K562 (cell line): Measurements from ENCODE around the gene NUP62. TPM values are rescaled to one million over a fixed set of nuclear protein-coding genes. Genes with fewer than 3 reads are reported as not detected.

Source experiments
- ATAC-seq: fragments of 200-7000 bp; cut with Tn5 transposase; 3 replicates; pipeline ENCODE4 v1.9.1; 2020; ENCODE audit warnings: moderate library complexity
- BruUV-seq: library from RNA; stranded (reverse); fragments of 400-500 nt; replicated peaks from 2 replicates; lab custom pipeline; 2021; lab: Mats Ljungman, UMichigan
- CTCF ChIA-PET: fragments of 300-600 bp; formaldehyde crosslinking; extraction: SDS; loops from one replicate; lab custom pipeline; 2021; ENCODE audit warnings: low intra/inter-chr PET ratio; lab: Yijun Ruan, JAX
- POLR2A ChIA-PET: fragments of 300-600, 350-650 bp; sonication (Branson Sonifier 250); formaldehyde crosslinking; extraction: SDS; loops from one replicate; lab custom pipeline; 2021; ENCODE audit warnings: antibody characterized with exemption, inconsistent platforms; lab: Yijun Ruan, JAX
- DNase-seq, 4 experiments: peaks; one replicate each; pipeline versions ENCODE4 v3.0.0 to v3.0.0-alpha.2; 2011 to 2018; ENCODE audit warnings: low spot score in 3 of 4, mixed read lengths in 3 of 4; ENCODE audit errors: extremely low read depth in 1 of 4
- FAIRE-seq: peaks from 2 replicates; lab custom pipeline; 2011; peaks lifted over from hg19 to GRCh38; lab: Jason Lieb, UNC
- H2AFZ ChIP-seq: 2 replicates; pipeline ENCODE4 v1.6.0; 2011; ENCODE audit warnings: low read depth, low read length, control low read depth, inconsistent platforms
- H3K27ac ChIP-seq: fragments of 200-600 bp; 3 replicates; pipeline ENCODE4 v1.8.0; 2011; ENCODE audit warnings: low read depth, mild to moderate bottlenecking, control low read depth, inconsistent platforms, low read length, moderate library complexity, mixed read lengths; ENCODE audit errors: extremely low read depth
- H3K27me3 ChIP-seq, 2 experiments: fragments of 300-600 bp in 1 of 2; 2 replicates in 1 of 2; 3 replicates in 1 of 2; pipeline versions ENCODE4 v1.6.0 to v1.8.0; 2011; ENCODE audit warnings: inconsistent platforms in 2 of 2, low read length in 2 of 2, mild to moderate bottlenecking in 1 of 2, mixed read lengths in 1 of 2, moderate library complexity in 1 of 2; ENCODE audit not compliant: control insufficient read depth in 2 of 2, insufficient read depth in 2 of 2
- H3K36me3 ChIP-seq: fragments of 300-600 bp; 3 replicates; pipeline ENCODE4 v1.8.0; 2011; ENCODE audit warnings: mild to moderate bottlenecking, low read length, inconsistent platforms; ENCODE audit not compliant: control insufficient read depth, insufficient read depth
- H3K4me1 ChIP-seq, 2 experiments: fragments of 200-600 bp in 1 of 2; replicated peaks in 1 of 2; 2 replicates in 1 of 2; 3 replicates in 1 of 2; pipeline versions ENCODE4 v1.5.1 to v1.8.0; 2011; ENCODE audit warnings: inconsistent platforms in 2 of 2, low read length in 2 of 2, mild to moderate bottlenecking in 1 of 2, mixed read lengths in 1 of 2, moderate library complexity in 1 of 2; ENCODE audit not compliant: control insufficient read depth in 2 of 2, insufficient read depth in 2 of 2
- H3K4me2 ChIP-seq: 2 replicates; pipeline ENCODE4 v1.6.1; 2011; ENCODE audit warnings: low read length, control low read depth, inconsistent platforms, mixed read lengths; ENCODE audit not compliant: insufficient read depth
- H3K4me3 ChIP-seq: fragments of 200-600 bp; sonication (generic), shearing (Covaris generic); 2 replicates; pipeline ENCODE4 v1.5.1; 2016; ENCODE audit warnings: control low read depth, inconsistent platforms
- H3K79me2 ChIP-seq: fragments of 200-600 bp; 3 replicates; pipeline ENCODE4 v1.8.0; 2011; ENCODE audit warnings: low read length, inconsistent platforms; ENCODE audit not compliant: control insufficient read depth, insufficient read depth
- H3K9ac ChIP-seq, 2 experiments: 2 replicates each; pipeline versions ENCODE4 v1.6.0 to v1.6.1; 2011; ENCODE audit warnings: low read depth in 2 of 2, low read length in 2 of 2, control low read depth in 1 of 2, inconsistent platforms in 1 of 2, mild to moderate bottlenecking in 1 of 2, mixed read lengths in 1 of 2; ENCODE audit not compliant: insufficient read depth in 1 of 2
- H3K9me1 ChIP-seq: one replicate; pipeline ENCODE4 v1.6.0; 2011; ENCODE audit warnings: inconsistent platforms, mild to moderate bottlenecking, low read length, moderate library complexity; ENCODE audit not compliant: control insufficient read depth, insufficient read depth
- H3K9me3 ChIP-seq: replicated peaks from 2 replicates; pipeline ENCODE4 v1.5.1; 2011; ENCODE audit warnings: low read depth, low read length, inconsistent platforms; ENCODE audit not compliant: control insufficient read depth, insufficient read depth
- H4K20me1 ChIP-seq: replicated peaks from 2 replicates; pipeline ENCODE4 v1.6.1; 2011; ENCODE audit warnings: low read length, inconsistent platforms, mixed read lengths; ENCODE audit not compliant: control insufficient read depth, insufficient read depth
- ATF1 ChIP-seq, 2 experiments: fragments of 450-650 bp in 1 of 2; IDR thresholded peaks; 2 replicates each; pipeline ENCODE4 v1.6.1; 2016; ENCODE audit warnings: missing compliant biosample characterization in 1 of 2, missing genetic modification characterization in 1 of 2
- BRD4 ChIP-seq: fragments of 200-600 bp; sonication (generic); IDR thresholded peaks from 2 replicates; pipeline ENCODE4 v1.6.1; 2017; ENCODE audit warnings: inconsistent platforms
- CXXC5 ChIP-seq: fragments of 250-450 bp; sonication (Bioruptor Pico); IDR thresholded peaks from 2 replicates; pipeline ENCODE4 v1.8.0; 2022; ENCODE audit warnings: inconsistent platforms, mild to moderate bottlenecking, moderate library complexity
- ELK3 ChIP-seq: fragments of 450-650 bp; formaldehyde crosslinking; IDR thresholded peaks from 2 replicates; pipeline ENCODE4 v1.4.0; 2020; ENCODE audit warnings: mild to moderate bottlenecking
- EP300 ChIP-seq: IDR thresholded peaks from 2 replicates; pipeline ENCODE4 v1.6.1; 2012; ENCODE audit warnings: low read length, improper control_type of control experiment
- ESRRA ChIP-seq: fragments of 450-650 bp; IDR thresholded peaks from 2 replicates; pipeline ENCODE4 v1.6.1; 2014; ENCODE audit warnings: low read depth, mild to moderate bottlenecking, moderate library complexity, borderline replicate concordance
- FUS ChIP-seq: fragments of 200-400 bp; formaldehyde crosslinking; optimal IDR thresholded peaks from 2 replicates; pipeline ENCODE3; 2017; ENCODE audit warnings: low read depth, low read length
- KDM4B ChIP-seq, 2 experiments: fragments of 450-650 bp in 1 of 2; sonication (generic) in 1 of 2; IDR thresholded peaks; 2 replicates each; pipeline ENCODE4 v1.6.1; 2016 to 2017; ENCODE audit warnings: borderline replicate concordance in 2 of 2, antibody characterized with exemption in 1 of 2, low read depth in 1 of 2, mild to moderate bottlenecking in 1 of 2
- KLF13 ChIP-seq: fragments of 450-650 bp; IDR thresholded peaks from 2 replicates; pipeline ENCODE4 v1.6.1; 2016; ENCODE audit warnings: missing genetic modification characterization, low read depth, mild to moderate bottlenecking, missing compliant biosample characterization, moderate library complexity, borderline replicate concordance
- MTA3 ChIP-seq: fragments of 450-650 bp; formaldehyde crosslinking; IDR thresholded peaks from 2 replicates; pipeline ENCODE4 v1.6.1; 2017; ENCODE audit warnings: mild to moderate bottlenecking, borderline replicate concordance
- NFIC ChIP-seq: fragments of 450-650 bp; IDR thresholded peaks from 2 replicates; pipeline ENCODE4 v1.6.1; 2017; ENCODE audit warnings: mild to moderate bottlenecking, inconsistent platforms
- NR4A1 ChIP-seq, 2 experiments: fragments of 250-450 bp in 1 of 2; fragments of 450-650 bp in 1 of 2; sonication (Bioruptor Pico) in 1 of 2; IDR thresholded peaks; 2 replicates each; pipeline versions ENCODE4 v1.4.0 to v1.6.1; 2016 to 2020; ENCODE audit warnings: mild to moderate bottlenecking in 2 of 2, missing compliant biosample characterization in 1 of 2, missing genetic modification characterization in 1 of 2, moderate library complexity in 1 of 2
- PATZ1 ChIP-seq: fragments of 250-450 bp; sonication (Bioruptor Pico); IDR thresholded peaks from 2 replicates; pipeline ENCODE4 v1.5.0; 2020; ENCODE audit warnings: mild to moderate bottlenecking, borderline replicate concordance
- PCBP1 ChIP-seq: fragments of 200-400 bp; formaldehyde crosslinking; IDR thresholded peaks from 2 replicates; pipeline ENCODE4 v1.6.1; 2018; ENCODE audit warnings: mild to moderate bottlenecking, low read depth, low read length; ENCODE audit not compliant: poor library complexity, severe bottlenecking
- SMARCE1 ChIP-seq: fragments of 450-650 bp; IDR thresholded peaks from 2 replicates; pipeline ENCODE4 v1.7.1; 2016; ENCODE audit warnings: mild to moderate bottlenecking
- TBP ChIP-seq: optimal IDR thresholded peaks from 2 replicates; pipeline ENCODE3; 2011; ENCODE audit warnings: low read depth, low read length, improper control_type of control experiment
- ZFX ChIP-seq: sonication (generic); formaldehyde crosslinking; IDR thresholded peaks from 2 replicates; pipeline ENCODE4 v1.8.0; 2022; ENCODE audit warnings: mild to moderate bottlenecking, missing genetic modification reagents, moderate library complexity
- ZNF140 ChIP-seq: fragments of 250-450 bp; sonication (Bioruptor Pico); IDR thresholded peaks from 2 replicates; pipeline ENCODE4 v1.8.0; 2021; ENCODE audit warnings: moderate library complexity, mild to moderate bottlenecking, inconsistent platforms
- ZNF57 ChIP-seq: fragments of 450-650 bp; formaldehyde crosslinking; IDR thresholded peaks from 2 replicates; pipeline ENCODE4 v1.4.0; 2020; ENCODE audit warnings: mild to moderate bottlenecking, moderate library complexity
- ZNF764 ChIP-seq: fragments of 250-450 bp; sonication (Bioruptor Pico); IDR thresholded peaks from 2 replicates; pipeline ENCODE4 v1.4.0; 2020; ENCODE audit warnings: low read depth, mild to moderate bottlenecking, moderate library complexity
- WGBS: fragments of 100-300 bp; shearing (Covaris generic); methylation state at CpG from one replicate; pipeline ENCODE4 v1.1.6; 2016; ENCODE audit warnings: low coverage, mixed read lengths; ENCODE audit not compliant: insufficient coverage; ENCODE audit errors: missing lambda C conversion rate; 5-methylcytosine and 5-hydroxymethylcytosine counted together
- in situ Hi-C: fragments of 300-500 bp; cut with MboI; formaldehyde crosslinking; loops from 4 replicates; pipeline ENCODE4 v1.15.0; 2018; ENCODE audit warnings: inconsistent platforms, mixed read lengths
- intact Hi-C: fragments of 100-400 bp; cut with micrococcal nuclease; formaldehyde crosslinking; loops from 2 replicates; pipeline ENCODE4 v1.14.2; 2022
- polyA plus RNA-seq, 8 experiments: library from polyadenylated mRNA; depleted of rRNA in 4 of 8; stranded (reverse) in 5 of 8; unstranded in 3 of 8; fragments of >200 nt; fragmentation: Nextera tagmentation in 2 of 8; fragmentation: Illumina TruSeq in 1 of 8; extraction: Ambion mirVana in 2 of 8; extraction: Trizol in 1 of 8; gene quantifications; 2 replicates each; pipeline versions ENCODE4 v1.2.1 to v1.2.3, GENCODE V29; 2011 to 2014; ENCODE audit warnings: inconsistent platforms in 1 of 8, missing spikeins in 1 of 8
- total RNA-seq, 7 experiments: library from RNA; depleted of rRNA in 6 of 7; stranded (reverse); fragments of >200 nt in 6 of 7; fragmentation: Illumina TruSeq in 2 of 7; extraction: Trizol in 2 of 7; gene quantifications; 2 replicates each; pipeline versions ENCODE4 v1.2.1 to v1.2.3, GENCODE V29; 2011 to 2021; ENCODE audit warnings: low replicate concordance in 1 of 7

NUP62 gene
- total and polyA plus RNA-seq, 9 of the 15 experiments (the other 6 are each of a cell fraction or from before 2014, with no cell fraction given): 16.9 to 109 (median 66.0) TPM

GRCh38 chr19:49912965-49913685 is 16.2 kb downstream of the NUP62 start:
- ATAC-seq (peak; percentile 85), FAIRE-seq (no peak), DNase-seq (peak in 3 of 4 experiments; percentile 51 to 54 (median 52))
- ChIA-PET CTCF (no interaction called here), POLR2A (interaction anchor here (0.6 to 13.2 kb wide), 6 partner anchors 11 to 31 kb away, joined by 3 to 105 read pairs (median 4); partner anchors contain the start of genes ATF5 and NUP62)
- Histone ChIP-seq H3K9ac (peak overlapping the region in 1 of 2 experiments; percentile 80; a peak in 2 of 4 replicates), H3K9me1 (no peaks in the 10 kb centered on the region), H3K79me2 (peaks cover 71% of the 10 kb centered on the region), H4K20me1 (peaks cover 47% of the 10 kb centered on the region), H3K27ac (peak overlapping the region; percentile 28; the same call in 1 of the 3 replicates), H3K4me2 (no peak overlapping the region), H3K36me3 (peaks cover 94% of the 10 kb centered on the region; the same call in 2 of the 3 replicates), H3K27me3 (no peaks in the 10 kb centered on the region), H3K4me3 (no peak overlapping the region), H3K4me1 (peaks cover 0 to 22% of the 10 kb centered on the region in 2 experiments; a peak in 2 of 5 replicates), H3K9me3 (no peaks in the 10 kb centered on the region), H2AFZ (no peak overlapping the region)
- WGBS: 67% methylated on average over 21 of the region's 21 CpGs
- intact Hi-C loops: no loop called here
- no TSS peak for BruUV-seq
- in situ Hi-C loops: no loop called here
- TF ChIP-seq KLF13 (tag) (no peak), CXXC5 (CRISPR knock-in tag) (0 out of 2 replicates have a peak, but pooled peaks have one; percentile 18), SMARCE1 (no peak), ZNF764 (no peak), MTA3 (no peak), NR4A1 (CRISPR knock-in tag; IDR thresholded peaks at IDR 0.05) (no peak), NR4A1 (tag; IDR thresholded peaks at IDR 0.05) (no peak), BRD4 (no peak), PATZ1 (CRISPR knock-in tag) (no peak), ZFX (CRISPR knock-in tag) (peak; percentile 26; the same call in 1 of the 2 replicates), PCBP1 (no peak), EP300 (no peak), ATF1 (CRISPR knock-in tag; IDR thresholded peaks at IDR 0.05) (no peak), ATF1 (tag; IDR thresholded peaks at IDR 0.05) (no peak), KDM4B (IDR thresholded peaks at IDR 0.05; ENCODE audit: borderline replicate concordance in 2 of 2, low read depth in 1 of 2) (no peak), FUS (no peak), TBP (no peak), ZNF57 (no peak), ELK3 (CRISPR knock-in tag) (no peak), ESRRA (0 out of 2 replicates have a peak, but pooled peaks have one; percentile 19), ZNF140 (CRISPR knock-in tag) (no peak), NFIC (no peak)
